IPS-NIHi11 (cell line): ENCODE measurements around the gene HECTD4.

Experiments used
- DNase-seq: peaks from one replicate; pipeline ENCODE4 v3.0.0; 2012; ENCODE audit warnings: mixed read lengths, low spot score

HECTD4 gene

GRCh38 chr12:112321245-112321644 is 61.0 kb downstream of the HECTD4 start:
- DNase-seq = no peak

GRCh38 chr12:112319395-112319794 is 62.8 kb downstream of the HECTD4 start:
- DNase-seq = no peak

- no peak for DNase-seq
Observed at GRCh38 chr12:112317481-112317880, 64.8 kb downstream of the HECTD4 start.

- no peak for DNase-seq
Observed at GRCh38 chr12:112314981-112315380, 67.2 kb downstream of the HECTD4 start.

- DNase-seq = no peak
Observed at GRCh38 chr12:112309797-112310196, 72.4 kb downstream of the HECTD4 start.

GRCh38 chr12:112308652-112309051 is 73.6 kb downstream of the HECTD4 start:
- DNase-seq = no peak

GRCh38 chr12:112308161-112308560 is 74.1 kb downstream of the HECTD4 start:
- no peak for DNase-seq

- no peak for DNase-seq
Observed at GRCh38 chr12:112307317-112308011, 74.8 kb downstream of the HECTD4 start.

GRCh38 chr12:112305951-112306350 is 76.3 kb downstream of the HECTD4 start:
- no peak for DNase-seq

- DNase-seq = no peak
Observed at GRCh38 chr12:112304436-112304835, 77.8 kb downstream of the HECTD4 start.

GRCh38 chr12:112303799-112304198 is 78.4 kb downstream of the HECTD4 start:
- DNase-seq = no peak

GRCh38 chr12:112303004-112303403 is 79.2 kb downstream of the HECTD4 start:
- DNase-seq = no peak

GRCh38 chr12:112299704-112300103 is 82.5 kb downstream of the HECTD4 start:
- DNase-seq = no peak

- DNase-seq = no peak
Observed at GRCh38 chr12:112297188-112297587, 85.0 kb downstream of the HECTD4 start.

- no peak for DNase-seq
Observed at GRCh38 chr12:112296183-112296582, 86.0 kb downstream of the HECTD4 start.

- DNase-seq = no peak
Observed at GRCh38 chr12:112294793-112295192, 87.4 kb downstream of the HECTD4 start.

GRCh38 chr12:112288638-112289037 is 93.6 kb downstream of the HECTD4 start:
- DNase-seq = no peak

GRCh38 chr12:112285600-112286401 is 96.4 kb downstream of the HECTD4 start:
- DNase-seq = no peak

GRCh38 chr12:112283546-112283945 is 98.7 kb downstream of the HECTD4 start:
- no peak for DNase-seq

- no peak for DNase-seq
Observed at GRCh38 chr12:112282920-112283319, 99.3 kb downstream of the HECTD4 start.

- DNase-seq = no peak
Observed at GRCh38 chr12:112275836-112276235, 106.4 kb downstream of the HECTD4 start.

GRCh38 chr12:112275207-112275606 is 107.0 kb downstream of the HECTD4 start:
- DNase-seq = no peak

- DNase-seq = no peak
Observed at GRCh38 chr12:112270673-112271072, 111.6 kb downstream of the HECTD4 start.

- DNase-seq = no peak
Observed at GRCh38 chr12:112266473-112266872, 115.8 kb downstream of the HECTD4 start.
